Mucosa of descending colon (tissue), 3 donors: ENCODE measurements around the gene IL2RG. TPM values are rescaled to one million over a fixed set of nuclear protein-coding genes. Genes with fewer than 3 reads are reported as not detected.

ENCODE experiments used
- ATAC-seq: fragments of 200-7000 bp; cut with Tn5 transposase; one replicate; pipeline ENCODE4 v1.9.1; 2020; ENCODE audit warnings: mild to moderate bottlenecking, moderate library complexity
- DNase-seq, 3 donors: peaks; one replicate each; pipeline ENCODE4 v3.0.0-alpha.2; 2020
- H3K36me3 ChIP-seq: fragments of 200-600 bp; one replicate; pipeline ENCODE4 v1.8.0; 2021; ENCODE audit warnings: low read depth, mild to moderate bottlenecking
- H3K4me1 ChIP-seq: fragments of 200-600 bp; one replicate; pipeline ENCODE4 v1.8.0; 2021; ENCODE audit warnings: low read depth, mild to moderate bottlenecking
- H3K4me3 ChIP-seq: fragments of 200-600 bp; one replicate; pipeline ENCODE4 v1.8.0; 2021; ENCODE audit warnings: mild to moderate bottlenecking
- H3K9me3 ChIP-seq: fragments of 200-600 bp; one replicate; pipeline ENCODE4 v1.8.0; 2021; ENCODE audit warnings: mild to moderate bottlenecking
- intact Hi-C, 2 donors: fragments of 100-400 bp; cut with DNase I in 1 of 2; cut with micrococcal nuclease in 1 of 2; formaldehyde crosslinking; loops; one replicate each; pipeline versions ENCODE4 v1.11.0 to v1.11.1; 2022; cut with DNase I, micrococcal nuclease
- long read RNA-seq, 2 donors: library from polyadenylated mRNA; unstranded; transcript quantifications; one replicate each; pipeline ENCODE4 v2.0.0, GENCODE V29; 2019 to 2021
- total RNA-seq, 3 donors: library from RNA; stranded (reverse); fragmentation: NEBNext Ultra II Directional in 2 of 3; extraction: Animal tissue kit (Norgen Biotek cat#: 25700) in 2 of 3; gene quantifications; one replicate each; pipeline versions ENCODE4 v1.2.1 to v1.2.4, GENCODE V29; 2021 to 2023
- TF ChIP-seq, protein P1 (sequence below): fragments of 200-600 bp; IDR thresholded peaks from one replicate; pipeline ENCODE4 v1.8.0; 2022; ENCODE audit warnings: antibody characterized with exemption, mild to moderate bottlenecking
- donor health status: DM: no; HTN: no; CAD: no; lungs with moderate emphysema.
- donor health status: DM: no; HTN: no; CAD: no.
- donor health status: DM: no; HTN: yes; CAD: no.

Gene IL2RG
- total RNA-seq, result 100 to 1,000 TPM in 1 of 3 donors, 10 to 100 TPM in 2; 27.7 to 104 (median 56.8) TPM
- long read RNA-seq, donor 1, transcript IL2RG-203 (8 exons, 1,534 nt), result major isoform, 24 of 26 reads
- long read RNA-seq, donor 1, partial matches to known transcripts, result 1 of 26 reads
- long read RNA-seq, donor 1, other reads (novel, unspliced or antisense), result 1 of 26 reads
- long read RNA-seq, donor 2, transcript IL2RG-203 (8 exons, 1,534 nt), result major isoform, 42 of 45 reads
- long read RNA-seq, donor 2, partial matches to known transcripts, result 2 of 45 reads
- long read RNA-seq, donor 2, other reads (novel, unspliced or antisense), result 1 of 45 reads

DNA sequence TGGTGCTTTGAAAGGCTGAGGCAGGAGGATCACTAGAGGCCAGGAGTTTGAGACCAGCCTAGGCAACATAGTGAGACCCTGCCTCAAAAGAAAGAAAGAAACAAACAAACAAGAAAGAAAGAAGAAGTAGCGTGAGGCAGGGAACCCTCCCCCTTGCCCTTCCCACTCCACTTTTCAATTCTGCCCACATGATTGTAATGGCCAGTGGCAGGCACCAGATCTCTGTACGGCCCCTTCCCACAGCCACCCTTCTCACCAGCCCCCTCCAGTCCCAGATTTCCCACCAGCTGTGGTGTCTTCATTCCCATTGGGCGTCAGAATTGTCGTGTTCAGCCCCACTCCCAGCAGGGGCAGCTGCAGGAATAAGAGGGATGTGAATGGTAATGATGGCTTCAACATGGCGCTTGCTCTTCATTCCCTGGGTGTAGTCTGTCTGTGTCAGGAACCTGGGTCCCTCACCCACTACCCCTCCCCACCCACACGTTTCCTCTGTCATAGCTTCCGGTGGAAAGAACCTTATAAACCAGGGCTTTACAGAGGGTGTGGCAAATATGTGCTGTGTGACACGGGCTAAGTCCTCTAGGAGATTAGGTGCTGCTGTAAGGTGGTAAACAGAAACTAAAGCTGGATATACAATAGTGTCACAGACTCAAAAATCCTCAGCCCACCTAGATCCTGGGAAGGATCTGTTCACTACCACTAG, at the start of gene IL2RG:
Gene IL2RG (minus strand): TSS at position 437 of the 703 bp plus-strand sequence. CDS start 38 bp downstream, at position 399.
- peak; percentile 50 to 77 (median 60) for DNase-seq
- Histone ChIP-seq H3K4me3 (no peak within 1 kb of the TSS), H3K4me1 (no peaks in the 10 kb centered on the region), H3K9me3 (no peaks in the 10 kb centered on the region), H3K36me3 (no peaks in the 10 kb centered on the region)
- intact Hi-C loops, result no loop called here
- TF ChIP-seq, protein P1, sequence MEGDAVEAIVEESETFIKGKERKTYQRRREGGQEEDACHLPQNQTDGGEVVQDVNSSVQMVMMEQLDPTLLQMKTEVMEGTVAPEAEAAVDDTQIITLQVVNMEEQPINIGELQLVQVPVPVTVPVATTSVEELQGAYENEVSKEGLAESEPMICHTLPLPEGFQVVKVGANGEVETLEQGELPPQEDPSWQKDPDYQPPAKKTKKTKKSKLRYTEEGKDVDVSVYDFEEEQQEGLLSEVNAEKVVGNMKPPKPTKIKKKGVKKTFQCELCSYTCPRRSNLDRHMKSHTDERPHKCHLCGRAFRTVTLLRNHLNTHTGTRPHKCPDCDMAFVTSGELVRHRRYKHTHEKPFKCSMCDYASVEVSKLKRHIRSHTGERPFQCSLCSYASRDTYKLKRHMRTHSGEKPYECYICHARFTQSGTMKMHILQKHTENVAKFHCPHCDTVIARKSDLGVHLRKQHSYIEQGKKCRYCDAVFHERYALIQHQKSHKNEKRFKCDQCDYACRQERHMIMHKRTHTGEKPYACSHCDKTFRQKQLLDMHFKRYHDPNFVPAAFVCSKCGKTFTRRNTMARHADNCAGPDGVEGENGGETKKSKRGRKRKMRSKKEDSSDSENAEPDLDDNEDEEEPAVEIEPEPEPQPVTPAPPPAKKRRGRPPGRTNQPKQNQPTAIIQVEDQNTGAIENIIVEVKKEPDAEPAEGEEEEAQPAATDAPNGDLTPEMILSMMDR, result no peak
- peak; percentile 97 for ATAC-seq

DNA sequence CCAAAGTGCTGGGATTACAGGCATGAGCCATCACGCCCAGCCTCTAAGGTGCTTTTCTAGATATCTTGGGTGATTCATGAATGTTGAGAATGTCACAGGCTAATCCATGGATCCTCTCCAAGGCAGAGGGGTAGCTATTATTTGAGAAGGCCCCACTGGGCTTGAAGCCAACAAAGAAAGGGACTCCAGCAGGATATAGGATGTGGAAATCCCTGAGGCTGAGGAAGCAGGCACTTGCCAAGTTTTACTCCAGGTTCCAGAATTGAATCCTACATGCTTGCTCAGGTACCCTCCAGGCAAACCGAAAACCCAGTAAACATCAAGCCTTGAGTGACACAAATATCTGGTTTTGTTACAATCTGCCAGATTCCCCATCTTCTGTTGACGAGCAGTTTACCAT, 49.1 kb upstream of the IL2RG start:
- DNase-seq (no peak), ATAC-seq (no peak)
- no peaks in the 10 kb centered on the region for H3K36me3 ChIP-seq
- no peaks in the 10 kb centered on the region for H3K4me1 ChIP-seq
- H3K4me3 ChIP-seq, result no peak overlapping the region
- TF ChIP-seq, protein P1, result no peak
- no peaks in the 10 kb centered on the region for H3K9me3 ChIP-seq
- intact Hi-C loops, result no loop called here

DNA sequence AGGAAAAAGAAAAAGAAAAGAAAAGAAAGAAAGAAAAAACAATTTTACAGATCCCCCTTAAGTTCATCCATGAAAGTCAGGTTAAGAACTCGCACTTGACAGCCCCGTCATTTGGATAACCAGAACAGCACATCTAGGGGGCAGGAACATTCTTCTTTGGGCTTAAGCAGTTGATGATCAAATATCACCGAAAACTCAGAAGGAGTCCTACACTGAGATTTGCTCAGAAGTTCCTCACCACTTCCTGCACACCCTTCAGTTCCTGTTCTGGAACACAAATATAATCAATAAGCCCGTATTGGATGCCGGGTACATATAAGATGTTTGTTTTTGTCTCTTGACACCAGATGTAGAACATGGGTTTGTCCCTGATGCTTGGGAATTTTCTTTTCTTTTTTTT, 48.0 kb upstream of the IL2RG start:
- DNase-seq (no peak), ATAC-seq (no peak)
- Histone ChIP-seq H3K36me3 (no peaks in the 10 kb centered on the region), H3K9me3 (no peaks in the 10 kb centered on the region), H3K4me3 (no peak overlapping the region), H3K4me1 (no peaks in the 10 kb centered on the region)
- intact Hi-C loops, result no loop called here
- TF ChIP-seq, protein P1, result no peak

DNA sequence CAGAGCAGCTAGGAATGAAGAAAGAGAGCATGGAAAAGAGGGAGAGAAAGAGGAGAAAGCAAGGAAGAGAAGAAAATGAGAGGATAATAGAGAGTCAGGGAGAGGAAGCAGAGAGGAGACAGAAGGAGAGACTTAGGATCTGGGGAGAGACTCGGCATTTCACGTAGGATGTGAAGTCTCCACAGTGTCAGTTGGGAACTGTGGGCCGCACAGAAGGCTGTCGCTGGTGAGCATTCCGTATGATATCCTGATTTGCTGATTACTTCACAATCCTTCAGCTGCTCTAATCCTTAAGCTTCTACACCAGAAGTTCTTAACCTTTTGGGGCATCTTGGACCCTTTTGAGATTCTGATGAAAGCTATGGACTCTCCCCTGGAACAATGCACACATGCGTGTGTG, 47.2 kb upstream of the IL2RG start:
- TF ChIP-seq, protein P1, result no peak
- Histone ChIP-seq H3K9me3 (no peaks in the 10 kb centered on the region), H3K36me3 (no peaks in the 10 kb centered on the region), H3K4me1 (no peaks in the 10 kb centered on the region), H3K4me3 (no peak overlapping the region)
- intact Hi-C loops, result no loop called here
- ATAC-seq (no peak), DNase-seq (no peak)

DNA sequence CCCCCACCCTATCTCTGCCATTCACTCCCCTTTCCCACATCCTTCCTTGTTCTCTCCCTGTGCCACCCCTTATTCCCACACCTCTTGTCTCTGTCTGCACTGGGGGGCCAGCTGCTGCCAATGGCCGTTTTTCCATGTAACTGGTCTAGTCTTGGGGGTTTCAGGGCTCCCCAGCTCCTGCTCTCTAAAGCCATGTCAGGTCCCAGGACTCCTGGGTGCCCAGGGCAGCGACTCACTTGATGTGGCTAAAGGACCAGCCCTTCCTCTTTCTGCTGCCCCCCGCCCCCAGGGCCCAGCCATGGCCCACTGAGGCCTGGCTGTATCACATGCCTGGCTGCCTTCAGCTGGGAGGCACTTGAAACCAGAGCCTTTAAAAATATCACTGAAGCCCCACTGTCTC, 43.3 kb upstream of the IL2RG start:
- Histone ChIP-seq H3K9me3 (no peaks in the 10 kb centered on the region), H3K4me1 (no peaks in the 10 kb centered on the region), H3K4me3 (no peak overlapping the region), H3K36me3 (no peaks in the 10 kb centered on the region)
- TF ChIP-seq, protein P1, result no peak
- ATAC-seq, result no peak
- DNase-seq, result no peak
- intact Hi-C loops, result no loop called here
